Activated T-cell treated with anti-CD3 and anti-CD28 coated beads, Interleukin-2, amount 50 U/mL, for 48 hours (primary cell): ENCODE measurements around the gene LRRC25.
A peak's percentile ranks its signal among the peaks of the same experiment; 100 is the strongest.
"Not testable (repeated sequence)": the region's sequence is repeated elsewhere in the genome, so short reads cannot be mapped to it uniquely, and the experiment has no call there.

Source experiments
- DNase-seq, 2 experiments: peaks; one replicate each; pipeline ENCODE4 v3.0.0-alpha.2; 2020

Gene LRRC25

GRCh38 chr19:18424122-18424889 lies 26.9 kb upstream of the LRRC25 start:
- DNase-seq = no peak

DNA sequence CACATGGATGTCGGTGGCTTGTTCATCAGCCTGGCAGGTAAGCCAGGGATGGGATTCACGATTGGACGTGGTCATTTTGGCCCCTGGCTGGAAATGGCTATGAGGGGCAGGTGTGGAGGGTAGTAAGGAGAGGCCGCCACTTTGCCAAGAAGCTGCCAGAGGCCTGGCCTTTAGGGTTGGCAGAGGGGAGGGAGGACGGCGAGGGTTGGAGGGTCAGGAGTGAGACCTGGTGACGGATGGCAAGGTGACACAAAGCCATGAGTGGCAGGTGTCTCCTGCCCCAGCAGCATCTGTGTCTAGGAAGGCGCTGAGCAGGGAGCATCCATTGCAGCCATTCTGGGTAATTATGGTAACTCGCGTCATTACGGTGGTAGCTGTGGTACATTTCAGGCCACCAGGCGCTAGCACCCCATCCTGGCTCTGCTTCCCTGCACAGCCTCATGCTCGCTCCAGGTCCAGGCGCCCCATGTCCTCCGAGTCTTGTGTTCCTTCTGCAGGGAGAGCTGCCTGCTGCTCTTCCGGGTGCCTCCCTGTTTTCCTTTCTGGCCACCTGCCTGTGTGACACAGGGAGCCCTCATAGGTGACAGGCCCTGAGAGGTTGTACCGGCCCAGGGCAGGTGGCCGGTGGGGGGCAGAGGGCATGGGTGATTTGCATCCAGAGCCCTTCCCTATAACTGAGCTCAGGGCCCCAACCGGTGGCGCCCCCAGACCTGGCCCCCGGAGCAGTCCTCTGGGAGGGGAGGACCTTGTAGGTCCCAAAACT lies 26.0 kb upstream of the LRRC25 start:
- DNase-seq = no peak

- peak in 1 of 2 experiments; percentile 48 for DNase-seq
Measured at GRCh38 chr19:18422530-18423191, 25.2 kb upstream of the LRRC25 start.

GRCh38 chr19:18421371-18421959 lies 24.0 kb upstream of the LRRC25 start:
- no peak for DNase-seq

DNA sequence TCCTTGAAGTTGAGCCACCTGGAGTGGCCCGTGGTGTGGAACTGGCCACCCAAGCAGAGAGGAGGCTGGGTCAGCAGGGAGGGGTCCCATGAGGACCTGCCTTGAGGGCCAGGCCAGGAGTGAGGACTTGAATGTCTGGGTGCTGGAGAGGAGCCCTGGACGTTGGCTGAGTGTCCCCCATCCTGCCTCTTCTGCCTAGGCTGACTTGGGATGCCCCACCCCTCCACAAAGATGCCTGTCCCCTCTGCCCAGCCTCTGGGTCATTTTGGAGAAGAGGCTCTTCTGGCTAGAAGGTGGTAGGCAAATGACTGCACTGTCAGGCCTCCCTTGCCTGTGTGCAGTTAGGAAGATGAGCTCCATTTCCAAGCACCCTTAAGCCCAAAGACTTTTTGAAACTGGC lies 23.5 kb upstream of the LRRC25 start:
- no peak for DNase-seq

- DNase-seq = peak in 1 of 2 experiments; percentile 73
Measured at GRCh38 chr19:18419699-18420460, 22.5 kb upstream of the LRRC25 start.

DNA sequence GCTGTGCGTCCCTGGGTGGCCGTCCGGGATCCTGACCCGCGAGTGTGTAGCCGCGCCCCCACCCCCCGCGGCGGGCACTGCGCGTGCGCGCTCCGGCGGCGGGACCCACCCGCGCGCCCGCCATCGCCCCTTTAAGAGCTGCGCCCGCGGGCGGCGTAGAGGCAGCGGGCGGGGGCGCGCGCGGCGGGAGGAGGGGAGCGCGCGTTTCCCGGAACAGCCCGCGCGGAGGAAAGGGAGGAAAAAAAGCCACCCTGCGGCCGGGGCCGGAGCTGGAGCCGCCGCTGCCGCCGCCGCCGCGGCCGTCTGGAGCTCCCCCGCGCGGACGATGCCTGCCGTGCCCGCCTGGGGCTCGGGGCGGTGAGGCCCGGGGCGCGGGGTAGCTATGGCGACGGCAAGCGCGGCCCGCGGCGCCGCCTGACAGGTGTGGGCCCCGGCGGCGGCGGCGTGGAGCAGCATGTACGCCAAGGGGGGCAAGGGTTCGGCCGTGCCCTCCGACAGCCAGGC lies 21.8 kb upstream of the LRRC25 start, which contains the start of gene SSBP4:
SSBP4 (plus strand) TSS at position 204 of the 504 bp plus-strand sequence; CDS start at position 455, 251 bp downstream.
- DNase-seq = peak; percentile 78 to 85

DNA sequence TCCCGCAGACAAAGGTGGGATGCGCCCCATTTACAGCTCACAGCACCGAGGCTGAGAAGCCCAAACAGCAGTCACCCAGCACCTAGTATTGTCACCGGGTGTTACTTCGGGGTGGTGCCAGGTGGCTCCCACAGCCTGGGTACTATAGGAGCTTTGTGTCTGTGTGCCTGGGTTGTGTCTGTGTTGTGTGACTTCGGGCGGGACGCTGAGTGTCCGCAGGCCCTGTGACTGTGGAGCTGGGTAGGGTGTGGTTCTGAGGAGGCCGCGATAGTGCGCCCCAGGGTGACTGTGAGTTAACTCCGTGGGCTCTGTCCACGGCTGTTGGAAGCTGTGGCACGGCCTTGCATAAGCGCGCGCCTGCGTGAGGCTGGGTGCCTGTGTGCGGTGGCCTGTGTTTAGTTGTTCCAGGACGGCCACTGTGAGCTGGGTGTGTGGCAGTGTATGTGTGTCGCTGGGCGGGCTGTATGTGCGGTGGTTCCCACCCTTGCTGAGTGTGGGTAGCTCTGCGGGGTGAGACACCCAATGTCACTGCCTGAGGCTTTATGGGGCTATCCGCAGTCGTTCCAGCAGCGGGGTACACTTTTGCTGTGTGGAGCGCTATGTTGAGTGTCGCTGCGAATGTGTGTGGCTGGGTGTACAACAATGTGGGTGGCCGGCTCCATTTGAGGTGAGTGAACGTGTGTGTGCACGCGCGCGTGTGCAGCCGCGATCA lies 21.2 kb upstream of the LRRC25 start:
- DNase-seq = peak in 1 of 2 experiments; percentile 66

DNA sequence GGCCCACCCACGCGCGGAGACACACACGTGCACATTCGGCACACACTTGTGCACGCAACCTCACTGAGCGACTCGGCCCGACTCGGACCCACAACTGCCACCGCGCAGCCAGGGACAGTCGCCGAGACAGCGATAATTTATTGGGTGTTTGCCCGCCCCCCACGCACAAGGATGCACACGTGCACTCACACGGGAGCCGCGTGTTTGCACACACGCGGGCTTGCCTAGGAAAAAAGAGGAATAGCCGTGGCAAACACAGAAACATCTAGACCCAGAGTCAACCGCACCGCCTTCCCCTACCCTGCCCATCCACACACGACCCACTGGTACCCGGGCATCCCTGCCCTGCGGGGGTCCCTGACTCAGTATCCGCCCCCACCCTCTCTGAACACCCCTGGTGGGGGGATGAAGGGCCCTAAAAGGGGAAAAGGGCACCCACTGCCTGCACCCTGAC lies 20.6 kb upstream of the LRRC25 start:
- DNase-seq = peak in 1 of 2 experiments; percentile 60

DNA sequence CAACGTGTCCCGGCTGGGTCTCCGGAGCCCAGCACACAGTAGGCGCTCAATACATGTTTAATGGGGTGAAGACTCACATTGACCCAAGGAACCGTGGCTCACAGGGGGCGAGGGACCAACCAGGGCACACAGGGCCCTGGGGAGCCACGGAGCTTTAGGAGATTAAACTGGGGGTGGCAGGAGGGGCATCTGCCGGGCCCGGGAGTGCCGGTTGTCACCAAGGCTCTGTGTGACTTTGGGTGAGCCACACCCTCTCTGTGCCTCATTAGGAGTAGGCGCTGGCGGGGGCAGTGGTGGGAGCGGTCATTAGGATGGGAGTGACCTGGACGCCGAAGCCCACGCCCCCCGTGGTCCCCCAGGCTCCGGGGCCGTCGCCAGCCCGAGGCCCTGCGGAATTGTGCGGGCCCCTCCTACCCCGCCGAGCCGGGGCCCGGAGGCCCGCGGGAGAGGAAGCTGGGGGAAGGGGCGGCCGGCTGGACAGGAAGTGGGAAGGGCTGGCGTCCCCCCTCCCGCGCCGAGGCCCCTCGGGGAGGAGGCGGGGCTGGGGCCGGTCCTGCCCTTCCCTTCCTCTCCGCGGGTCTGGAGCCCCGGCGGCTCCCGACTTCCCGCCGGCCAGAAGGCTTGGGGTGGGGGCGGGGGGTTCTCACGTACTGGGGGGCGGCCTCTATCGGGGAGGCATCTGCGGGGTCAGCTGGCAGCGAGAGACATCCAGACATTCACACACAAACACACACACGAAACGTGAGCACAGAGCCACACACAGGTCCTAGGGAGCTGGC lies 20.0 kb upstream of the LRRC25 start:
- DNase-seq = no peak

- DNase-seq = peak; percentile 63 to 73
Measured at GRCh38 chr19:18416778-18417249, 19.4 kb upstream of the LRRC25 start.

- DNase-seq = no peak
Measured at GRCh38 chr19:18415178-18415867, 17.9 kb upstream of the LRRC25 start.

- DNase-seq = no peak
Measured at GRCh38 chr19:18414504-18415177, 17.2 kb upstream of the LRRC25 start.

DNA sequence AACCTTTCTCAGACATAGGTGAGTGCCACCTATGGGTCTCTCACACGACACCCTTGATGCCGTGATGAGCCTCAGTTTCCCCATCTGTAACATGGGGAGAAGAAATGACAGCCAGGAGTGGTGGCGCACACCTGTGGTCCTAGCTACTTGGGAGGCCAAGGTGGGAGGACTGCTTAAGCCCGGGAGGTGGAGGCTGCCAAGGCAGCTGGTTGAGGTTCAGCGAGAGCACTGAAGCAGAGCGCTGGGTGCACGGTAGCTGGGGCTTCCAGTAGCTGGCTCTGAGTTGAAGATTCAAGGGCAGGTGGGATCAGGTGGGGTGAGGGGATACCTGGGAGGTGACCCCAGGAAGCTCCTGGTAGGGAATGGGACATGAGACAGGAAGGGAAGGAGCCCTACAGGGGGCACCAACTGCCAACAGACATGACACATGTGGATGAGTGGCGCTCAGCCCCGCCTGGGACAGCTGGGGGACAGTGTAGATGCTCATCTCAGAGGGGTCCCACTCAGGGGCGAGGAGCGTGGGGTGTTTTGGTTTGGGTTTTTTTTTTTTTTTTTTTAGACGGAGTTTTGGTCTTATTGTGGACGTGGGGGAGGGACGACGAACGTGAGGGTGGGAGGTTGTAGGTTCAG lies 15.3 kb upstream of the LRRC25 start:
- no peak for DNase-seq

DNA sequence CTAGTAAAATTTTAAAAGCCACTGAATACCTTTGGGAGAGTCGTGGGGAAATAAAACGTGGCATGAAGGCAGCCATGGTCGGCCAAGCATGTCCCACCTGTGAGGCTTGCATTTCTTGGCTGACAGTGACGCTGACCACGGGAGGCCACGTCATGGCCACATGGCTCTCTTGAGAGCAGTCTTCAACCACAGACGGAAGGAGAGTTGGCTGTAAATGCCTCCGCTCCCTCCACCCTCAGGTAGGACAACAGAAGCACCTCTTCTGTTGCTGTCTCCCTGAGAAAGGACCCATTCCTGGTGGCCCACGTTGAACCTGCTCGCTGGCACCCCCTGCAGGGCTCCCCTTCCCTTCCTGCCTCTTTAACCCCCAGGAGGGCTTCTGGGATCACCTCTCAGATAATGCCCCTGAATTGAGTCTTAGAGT lies 10.6 kb upstream of the LRRC25 start:
- DNase-seq = peak; percentile 51 to 59

DNA sequence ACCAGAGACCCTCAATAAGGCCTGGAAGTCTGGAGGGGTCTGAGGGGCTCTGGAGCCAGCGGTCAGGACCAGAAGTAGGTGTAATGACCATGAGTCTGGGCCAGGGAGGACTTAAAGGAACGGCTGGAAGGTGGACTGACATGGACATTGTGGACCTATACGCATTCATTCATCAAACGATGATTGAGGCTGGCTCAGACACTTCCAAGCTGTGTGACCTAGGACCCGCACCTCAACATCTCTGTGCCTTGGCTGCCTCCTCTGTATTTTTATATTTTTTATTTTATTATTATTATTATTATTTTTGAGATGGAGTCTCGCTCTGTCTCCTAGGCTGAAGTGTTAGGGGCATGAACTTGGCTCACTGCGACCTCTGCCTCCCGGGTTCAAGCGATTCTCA lies 9.3 kb upstream of the LRRC25 start:
- no peak for DNase-seq

DNA sequence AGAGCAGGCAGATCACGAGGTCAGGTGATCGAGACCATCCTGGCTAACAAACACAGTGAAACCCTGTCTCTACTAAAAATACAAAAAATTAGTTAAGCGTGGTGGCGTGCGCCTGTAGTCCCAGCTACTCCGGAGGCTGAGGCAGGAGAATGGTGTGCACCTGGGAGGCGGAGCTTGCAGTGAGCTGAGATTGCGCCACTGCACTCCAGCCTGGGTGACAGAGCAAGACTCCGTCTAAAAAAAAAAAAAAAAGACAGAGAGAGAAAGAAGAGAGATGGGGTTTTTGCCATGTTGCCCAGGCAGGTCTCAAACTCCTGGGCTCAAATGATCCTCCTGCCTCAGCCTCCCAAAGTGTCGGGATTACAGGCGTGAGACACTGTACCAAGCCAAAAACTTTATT lies 8.3 kb upstream of the LRRC25 start:
- DNase-seq = not testable (repeated sequence)

- not testable (repeated sequence) for DNase-seq
Measured at GRCh38 chr19:18402455-18403248, 5.2 kb upstream of the LRRC25 start.
